C4-2B (cell line): ENCODE data around the gene EML3.
"Not testable (repeated sequence)": the region's sequence is repeated elsewhere in the genome, so short reads cannot be mapped to it uniquely, and the experiment has no call there.

Experiments
- H3K27ac ChIP-seq: fragments of 450-650 bp; 2 replicates; pipeline ENCODE4 v1.5.1; 2017
- ZFX ChIP-seq: fragments of 450-650 bp; IDR thresholded peaks from 2 replicates; pipeline ENCODE4 v1.6.1; 2017
- TF ChIP-seq, protein P1 (sequence below): fragments of 450-650 bp; conservative IDR thresholded peaks from 2 replicates; pipeline ENCODE4 v1.5.1; 2017; ENCODE audit warnings: mild to moderate bottlenecking

Gene EML3

GRCh38 chr11:62565100-62565802 lies 47.3 kb downstream of the EML3 start:
- no peak overlapping the region for H3K27ac ChIP-seq
- no peak for TF ChIP-seq ZFX
- TF ChIP-seq, protein P1, sequence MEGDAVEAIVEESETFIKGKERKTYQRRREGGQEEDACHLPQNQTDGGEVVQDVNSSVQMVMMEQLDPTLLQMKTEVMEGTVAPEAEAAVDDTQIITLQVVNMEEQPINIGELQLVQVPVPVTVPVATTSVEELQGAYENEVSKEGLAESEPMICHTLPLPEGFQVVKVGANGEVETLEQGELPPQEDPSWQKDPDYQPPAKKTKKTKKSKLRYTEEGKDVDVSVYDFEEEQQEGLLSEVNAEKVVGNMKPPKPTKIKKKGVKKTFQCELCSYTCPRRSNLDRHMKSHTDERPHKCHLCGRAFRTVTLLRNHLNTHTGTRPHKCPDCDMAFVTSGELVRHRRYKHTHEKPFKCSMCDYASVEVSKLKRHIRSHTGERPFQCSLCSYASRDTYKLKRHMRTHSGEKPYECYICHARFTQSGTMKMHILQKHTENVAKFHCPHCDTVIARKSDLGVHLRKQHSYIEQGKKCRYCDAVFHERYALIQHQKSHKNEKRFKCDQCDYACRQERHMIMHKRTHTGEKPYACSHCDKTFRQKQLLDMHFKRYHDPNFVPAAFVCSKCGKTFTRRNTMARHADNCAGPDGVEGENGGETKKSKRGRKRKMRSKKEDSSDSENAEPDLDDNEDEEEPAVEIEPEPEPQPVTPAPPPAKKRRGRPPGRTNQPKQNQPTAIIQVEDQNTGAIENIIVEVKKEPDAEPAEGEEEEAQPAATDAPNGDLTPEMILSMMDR = no peak

- H3K27ac ChIP-seq = not testable (repeated sequence)
Measured at GRCh38 chr11:62561677-62562230, 50.8 kb downstream of the EML3 start.

- peak overlapping the region; percentile 19 for H3K27ac ChIP-seq
- TF ChIP-seq ZFX = no peak
- TF ChIP-seq, protein P1 = no peak; the same call in 1 of the 2 replicates
Measured at GRCh38 chr11:62560566-62561103, 51.9 kb downstream of the EML3 start.

GRCh38 chr11:62559626-62560025 lies 52.9 kb downstream of the EML3 start:
- not testable (repeated sequence) for H3K27ac ChIP-seq

DNA sequence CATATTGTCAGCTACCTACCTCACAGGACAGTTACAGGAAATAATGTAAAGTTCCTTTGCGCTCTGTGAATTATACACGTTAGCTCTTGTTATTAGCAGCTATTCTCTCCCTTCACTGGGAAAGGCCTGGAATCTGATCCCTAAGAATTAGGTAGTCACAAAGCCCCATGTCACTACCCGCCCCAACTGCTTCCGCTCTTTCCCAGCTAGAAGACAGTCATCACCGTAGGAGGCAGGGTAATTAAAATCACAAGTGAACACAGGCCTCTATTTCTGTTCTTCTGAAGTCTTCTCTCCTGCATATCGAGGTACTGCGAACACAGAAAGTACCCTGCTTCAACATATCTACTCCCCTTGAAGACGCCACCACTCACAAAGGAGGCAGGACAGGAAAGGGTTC lies 53.4 kb downstream of the EML3 start:
- no peak for TF ChIP-seq ZFX
- TF ChIP-seq, protein P1 = no peak
- no peak overlapping the region for H3K27ac ChIP-seq

DNA sequence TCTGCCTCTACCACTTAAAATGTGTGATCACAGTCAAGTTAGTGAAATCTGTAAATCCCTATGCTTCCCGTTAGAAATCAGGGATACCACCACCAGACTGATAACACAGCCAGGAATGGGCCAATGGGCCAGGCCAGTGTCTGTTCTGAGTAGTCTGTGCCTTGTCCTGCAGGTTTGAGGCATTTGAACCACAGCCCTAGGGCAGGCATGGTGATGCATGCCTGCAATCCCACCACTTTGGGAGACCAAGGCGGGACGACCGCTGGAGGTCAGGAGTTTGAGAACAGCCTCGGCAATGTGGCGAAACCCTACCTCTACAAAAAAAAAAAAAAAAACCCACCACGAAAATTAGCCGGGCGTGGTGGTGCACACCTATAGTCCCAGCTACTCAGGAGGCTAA lies 53.9 kb downstream of the EML3 start:
- H3K27ac ChIP-seq = no peak overlapping the region
- TF ChIP-seq, protein P1 = no peak
- TF ChIP-seq ZFX = no peak

DNA sequence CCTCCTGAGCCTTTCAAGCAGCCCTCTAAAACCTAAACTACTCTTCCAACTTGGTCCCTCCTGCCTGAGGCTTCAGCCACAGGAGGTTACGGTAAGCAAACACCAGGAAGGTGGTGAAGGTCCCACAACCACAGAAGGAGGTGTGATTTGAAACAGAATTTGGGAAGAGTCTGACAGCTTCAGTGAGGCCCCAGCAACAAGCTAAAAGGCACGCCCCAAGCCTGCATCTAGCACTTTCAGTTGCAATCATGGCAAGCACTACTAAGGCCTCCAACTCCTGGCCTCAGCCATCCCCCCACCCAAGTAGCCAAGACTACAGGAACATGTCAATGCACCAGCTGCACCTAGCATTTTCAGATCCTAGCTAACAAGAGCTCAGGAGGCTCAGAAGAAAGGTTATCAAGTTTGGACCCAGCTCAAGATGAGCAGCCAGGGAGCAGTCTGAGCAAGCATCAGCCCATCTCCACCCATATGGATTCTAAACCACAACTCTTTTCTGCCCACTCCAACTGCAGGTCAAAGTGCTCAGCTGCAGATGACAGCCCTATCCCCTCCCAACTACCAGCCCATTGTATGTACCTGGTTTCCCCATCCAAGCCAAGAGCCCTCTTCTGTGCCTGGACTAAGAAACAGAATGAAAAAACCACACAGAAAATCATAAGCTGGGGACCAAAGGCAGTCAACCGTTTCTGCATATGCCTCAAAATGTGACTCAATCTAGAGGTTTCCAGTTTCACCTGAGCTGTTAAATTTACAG lies 55.5 kb downstream of the EML3 start:
- TF ChIP-seq, protein P1 = no peak
- TF ChIP-seq ZFX = no peak

DNA sequence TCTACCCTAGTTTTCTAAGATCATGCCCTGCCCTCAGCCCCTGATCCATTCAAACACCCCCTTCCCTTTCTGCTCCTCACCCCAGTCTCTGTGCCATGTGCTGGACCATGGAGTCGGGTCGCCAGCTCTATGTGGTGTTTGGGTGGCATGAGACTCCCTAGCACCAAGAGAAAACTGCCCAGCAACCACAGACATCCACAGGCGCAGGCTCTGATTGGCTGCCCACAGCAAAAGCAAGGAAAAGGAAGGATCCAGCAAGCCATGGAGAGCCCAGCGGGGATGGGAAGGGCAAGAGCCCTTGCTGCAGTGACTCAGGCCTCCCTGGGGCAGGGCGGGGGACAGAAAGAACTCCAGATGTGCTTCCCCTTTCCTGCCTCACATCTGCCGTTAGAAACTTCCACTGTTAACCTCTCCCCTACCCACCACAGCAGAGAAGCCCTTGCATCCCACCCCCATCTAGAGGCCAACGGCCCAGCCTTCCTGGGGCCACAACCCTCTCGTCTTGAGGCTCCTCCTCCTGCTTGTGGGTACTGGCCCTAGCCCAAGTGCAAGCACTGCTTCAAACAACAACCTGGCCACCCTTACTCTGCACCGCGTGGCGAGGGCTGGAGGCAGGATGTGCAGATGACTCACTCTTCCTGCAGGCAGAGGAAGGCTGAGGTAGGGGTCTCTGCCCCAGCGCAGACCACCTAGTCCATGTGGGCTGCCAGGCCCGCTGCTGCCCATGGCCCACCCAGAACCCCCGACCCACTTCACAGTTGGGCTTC lies 56.3 kb downstream of the EML3 start:
- peak overlapping the region; percentile 83 for H3K27ac ChIP-seq
- TF ChIP-seq ZFX = no peak
- TF ChIP-seq, protein P1 = no peak

More for the DNA sequence above, 55.5 kb downstream of the EML3 start:
- H3K27ac ChIP-seq = peak overlapping the region; percentile 83
